Left ventricle myocardium inferior (tissue), 1 donor: ENCODE data around the gene KBTBD3. TPM values are rescaled to one million over a fixed set of nuclear protein-coding genes. Genes with fewer than 3 reads are reported as not detected.

ENCODE experiments used
- total RNA-seq: library from RNA; stranded (reverse); fragmentation: NEBNext Ultra II Directional; extraction: Animal tissue kit (Norgen Biotek cat#: 25700); gene quantifications from one replicate; pipeline ENCODE4 v1.2.1, GENCODE V29; 2021
- donor health status: DM: no; HTN: yes; CAD: no; lungs with severe emphysema.

The KBTBD3 gene
- total RNA-seq, 1 donor from 2014 or later: 13.8 TPM

Other genes with a start within 250 kb of the KBTBD3 start
- gene MSANTD4, start 55.1 kb downstream of the KBTBD3 start, total RNA-seq: 18.8 TPM
- 31.1 TPM for gene AASDHPPT, start 315 bp upstream of the KBTBD3 start, total RNA-seq